ENCODE measurements around the gene ADAM12.

Gene ADAM12

GRCh38 chr10:126009650-126010049 lies 378.6 kb downstream of the ADAM12 start:
- no CpG with 5 or more reads among the region's 7 CpGs for WGBS (ENCODE audit: extremely low coverage, insufficient coverage, insufficient read length)
- Histone ChIP-seq H3K23ac (ENCODE audit: low read length) (no peak overlapping the region), H3K4ac (ENCODE audit: low read depth, low read length) (no peak overlapping the region), H4K12ac (ENCODE audit: low read depth, low read length) (no peak overlapping the region), H3K4me2 (ENCODE audit: low read length) (no peak overlapping the region), H3K14ac (ENCODE audit: low read length) (no peak overlapping the region), H2BK12ac (ENCODE audit: low read length) (no peak overlapping the region), H3K27me3 (ENCODE audit: insufficient read depth, low read length) (no peaks in the 10 kb centered on the region), H2BK120ac (ENCODE audit: insufficient read depth, low read length, poor library complexity) (no peak overlapping the region), H3K79me1 (ENCODE audit: low read length) (no peaks in the 10 kb centered on the region), H4K8ac (ENCODE audit: low read depth, low read length) (no peak overlapping the region), H3K36me3 (ENCODE audit: control insufficient read depth in 1 of 2, insufficient read depth in 2 of 2, low read length in 2 of 2) (peaks cover 2 to 3% of the 10 kb centered on the region in 2 experiments), H2AFZ (ENCODE audit: insufficient read depth, low read length, poor library complexity) (no peak overlapping the region), H3K18ac (ENCODE audit: low read length) (no peak overlapping the region), H3K9me3 (ENCODE audit: insufficient read depth, low read depth, low read length) (no peaks in the 10 kb centered on the region), H3K9ac (ENCODE audit: low read length) (no peak overlapping the region), H3K4me1 (ENCODE audit: control insufficient read depth in 1 of 2, insufficient read depth in 2 of 2, low read length in 2 of 2) (peaks cover 0 to 8% of the 10 kb centered on the region in 2 experiments), H3K4me3 (ENCODE audit: low read depth, low read length) (no peak overlapping the region), H2AK5ac (ENCODE audit: low read length) (no peak overlapping the region), H4K91ac (ENCODE audit: low read depth, low read length) (no peak overlapping the region), H3K79me2 (ENCODE audit: control insufficient read depth, insufficient read depth, low read length, poor library complexity) (no peaks in the 10 kb centered on the region), H3K27ac (ENCODE audit: low read depth, low read length) (no peak overlapping the region), H2BK5ac (ENCODE audit: low read depth, low read length, poor library complexity) (no peak overlapping the region)
- DNase-seq: no peak

GRCh38 chr10:126006906-126007305 lies 381.4 kb downstream of the ADAM12 start:
- no peak overlapping the region for H2BK5ac ChIP-seq (ENCODE audit: low read depth, low read length, poor library complexity)
- no CpG with 5 or more reads among the region's 2 CpGs for WGBS (ENCODE audit: extremely low coverage, insufficient coverage, insufficient read length)
- H3K23ac ChIP-seq (ENCODE audit: low read length): no peak overlapping the region
- no peaks in the 10 kb centered on the region for H3K27me3 ChIP-seq (ENCODE audit: insufficient read depth, low read length)
- H3K79me1 ChIP-seq (ENCODE audit: low read length): no peaks in the 10 kb centered on the region
- H2AK5ac ChIP-seq (ENCODE audit: low read length): no peak overlapping the region
- no peaks in the 10 kb centered on the region for H3K9me3 ChIP-seq (ENCODE audit: insufficient read depth, low read depth, low read length)
- no peak for DNase-seq
- no peak overlapping the region for H3K4ac ChIP-seq (ENCODE audit: low read depth, low read length)
- H4K12ac ChIP-seq (ENCODE audit: low read depth, low read length): no peak overlapping the region
- H3K14ac ChIP-seq (ENCODE audit: low read length): no peak overlapping the region
- H3K9ac ChIP-seq (ENCODE audit: low read length): no peak overlapping the region
- H3K4me1 ChIP-seq (ENCODE audit: control insufficient read depth in 1 of 2, insufficient read depth in 2 of 2, low read length in 2 of 2): no peaks in the 10 kb centered on the region
- H3K79me2 ChIP-seq (ENCODE audit: control insufficient read depth, insufficient read depth, low read length, poor library complexity): no peaks in the 10 kb centered on the region
- H3K4me2 ChIP-seq (ENCODE audit: low read length): no peak overlapping the region
- H3K18ac ChIP-seq (ENCODE audit: low read length): no peak overlapping the region
- no peak overlapping the region for H2BK12ac ChIP-seq (ENCODE audit: low read length)
- H3K4me3 ChIP-seq (ENCODE audit: low read depth, low read length): no peak overlapping the region
- no peak overlapping the region for H4K8ac ChIP-seq (ENCODE audit: low read depth, low read length)
- peaks cover 2 to 3% of the 10 kb centered on the region in 2 experiments for H3K36me3 ChIP-seq (ENCODE audit: control insufficient read depth in 1 of 2, insufficient read depth in 2 of 2, low read length in 2 of 2)
- H3K27ac ChIP-seq (ENCODE audit: low read depth, low read length): no peak overlapping the region
- H4K91ac ChIP-seq (ENCODE audit: low read depth, low read length): no peak overlapping the region
- no peak overlapping the region for H2BK120ac ChIP-seq (ENCODE audit: insufficient read depth, low read length, poor library complexity)
- no peak overlapping the region for H2AFZ ChIP-seq (ENCODE audit: insufficient read depth, low read length, poor library complexity)

- H3K4me2 ChIP-seq (ENCODE audit: low read length): no peak overlapping the region
- H2BK120ac ChIP-seq (ENCODE audit: insufficient read depth, low read length, poor library complexity): no peak overlapping the region
- no peak overlapping the region for H4K91ac ChIP-seq (ENCODE audit: low read depth, low read length)
- no peaks in the 10 kb centered on the region for H3K79me1 ChIP-seq (ENCODE audit: low read length)
- peaks cover 0 to 2% of the 10 kb centered on the region in 2 experiments for H3K4me1 ChIP-seq (ENCODE audit: control insufficient read depth in 1 of 2, insufficient read depth in 2 of 2, low read length in 2 of 2)
- H4K8ac ChIP-seq (ENCODE audit: low read depth, low read length): no peak overlapping the region
- H3K4ac ChIP-seq (ENCODE audit: low read depth, low read length): no peak overlapping the region
- peaks cover 2 to 3% of the 10 kb centered on the region in 2 experiments for H3K36me3 ChIP-seq (ENCODE audit: control insufficient read depth in 1 of 2, insufficient read depth in 2 of 2, low read length in 2 of 2)
- no peak overlapping the region for H2AFZ ChIP-seq (ENCODE audit: insufficient read depth, low read length, poor library complexity)
- H3K18ac ChIP-seq (ENCODE audit: low read length): no peak overlapping the region
- no peak overlapping the region for H2AK5ac ChIP-seq (ENCODE audit: low read length)
- H3K14ac ChIP-seq (ENCODE audit: low read length): no peak overlapping the region
- H3K9me3 ChIP-seq (ENCODE audit: insufficient read depth, low read depth, low read length): peaks cover 2% of the 10 kb centered on the region
- no peaks in the 10 kb centered on the region for H3K79me2 ChIP-seq (ENCODE audit: control insufficient read depth, insufficient read depth, low read length, poor library complexity)
- DNase-seq: no peak
- no peak overlapping the region for H3K23ac ChIP-seq (ENCODE audit: low read length)
- H2BK5ac ChIP-seq (ENCODE audit: low read depth, low read length, poor library complexity): no peak overlapping the region
- H3K4me3 ChIP-seq (ENCODE audit: low read depth, low read length): no peak overlapping the region
- H3K27ac ChIP-seq (ENCODE audit: low read depth, low read length): no peak overlapping the region
- WGBS (ENCODE audit: extremely low coverage, insufficient coverage, insufficient read length): no CpG with 5 or more reads among the region's 5 CpGs
- H2BK12ac ChIP-seq (ENCODE audit: low read length): no peak overlapping the region
- H3K9ac ChIP-seq (ENCODE audit: low read length): no peak overlapping the region
- H3K27me3 ChIP-seq (ENCODE audit: insufficient read depth, low read length): no peaks in the 10 kb centered on the region
- H4K12ac ChIP-seq (ENCODE audit: low read depth, low read length): no peak overlapping the region
These were observed 382.0 kb downstream of the ADAM12 start for GRCh38 chr10:126006264-126006663.

- H3K9me3 ChIP-seq (ENCODE audit: insufficient read depth, low read depth, low read length): peaks cover 2% of the 10 kb centered on the region
- H3K79me2 ChIP-seq (ENCODE audit: control insufficient read depth, insufficient read depth, low read length, poor library complexity): no peaks in the 10 kb centered on the region
- no peaks in the 10 kb centered on the region for H3K27me3 ChIP-seq (ENCODE audit: insufficient read depth, low read length)
- H2AFZ ChIP-seq (ENCODE audit: insufficient read depth, low read length, poor library complexity): no peak overlapping the region
- H4K8ac ChIP-seq (ENCODE audit: low read depth, low read length): no peak overlapping the region
- no peak overlapping the region for H3K4ac ChIP-seq (ENCODE audit: low read depth, low read length)
- no peak overlapping the region for H3K4me3 ChIP-seq (ENCODE audit: low read depth, low read length)
- no peak overlapping the region for H3K23ac ChIP-seq (ENCODE audit: low read length)
- H2BK120ac ChIP-seq (ENCODE audit: insufficient read depth, low read length, poor library complexity): no peak overlapping the region
- no CpG with 5 or more reads among the region's 8 CpGs for WGBS (ENCODE audit: extremely low coverage, insufficient coverage, insufficient read length)
- H3K36me3 ChIP-seq (ENCODE audit: control insufficient read depth in 1 of 2, insufficient read depth in 2 of 2, low read length in 2 of 2): peaks cover 2 to 3% of the 10 kb centered on the region in 2 experiments
- no peak overlapping the region for H4K12ac ChIP-seq (ENCODE audit: low read depth, low read length)
- H3K27ac ChIP-seq (ENCODE audit: low read depth, low read length): no peak overlapping the region
- H2BK12ac ChIP-seq (ENCODE audit: low read length): no peak overlapping the region
- H3K79me1 ChIP-seq (ENCODE audit: low read length): no peaks in the 10 kb centered on the region
- H3K14ac ChIP-seq (ENCODE audit: low read length): no peak overlapping the region
- no peak overlapping the region for H4K91ac ChIP-seq (ENCODE audit: low read depth, low read length)
- H2AK5ac ChIP-seq (ENCODE audit: low read length): no peak overlapping the region
- no peak overlapping the region for H2BK5ac ChIP-seq (ENCODE audit: low read depth, low read length, poor library complexity)
- H3K4me2 ChIP-seq (ENCODE audit: low read length): no peak overlapping the region
- peaks cover 0 to 2% of the 10 kb centered on the region in 2 experiments for H3K4me1 ChIP-seq (ENCODE audit: control insufficient read depth in 1 of 2, insufficient read depth in 2 of 2, low read length in 2 of 2)
- DNase-seq: peak in 1 of 2 donors; percentile 58
- H3K9ac ChIP-seq (ENCODE audit: low read length): no peak overlapping the region
- no peak overlapping the region for H3K18ac ChIP-seq (ENCODE audit: low read length)
These were observed 383.5 kb downstream of the ADAM12 start for GRCh38 chr10:126004752-126005151.

Measured in trophoblast cell (in vitro differentiated cells and primary cell).